ENCODE data around the gene INPP5K. TPM values are rescaled to one million over a fixed set of nuclear protein-coding genes. Genes with fewer than 3 reads are reported as not detected.

Gene INPP5K
- total RNA-seq, 4 donors from 2014 or later, result 101 to 172 (median 134) TPM

DNA sequence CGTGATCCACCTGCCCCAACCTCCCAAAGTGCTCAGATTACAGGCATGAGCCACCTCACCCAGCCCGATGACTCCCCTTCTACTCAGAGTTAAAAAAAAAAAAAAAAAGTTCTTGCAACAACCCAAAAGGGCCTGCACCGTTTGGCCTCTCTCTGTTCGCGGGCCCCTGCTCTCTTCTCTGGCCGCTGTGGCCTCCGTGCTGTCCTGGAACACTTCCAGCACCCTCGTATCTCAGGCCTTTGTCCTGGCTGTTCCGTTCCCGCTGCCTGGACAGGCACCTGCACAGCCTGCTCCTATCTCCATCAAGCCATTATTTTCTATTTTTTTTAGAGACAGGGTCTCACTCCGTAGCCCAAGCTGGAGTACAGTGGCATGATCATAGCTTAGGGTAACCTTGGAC is 34.7 kb downstream of the INPP5K start:
- intact Hi-C loops (cut with DNase I; ENCODE audit: low total_unique reads), result no loop called here
- H3K4me3 ChIP-seq (ENCODE audit: low read depth, poor library complexity, severe bottlenecking), result no peak overlapping the region
- TF ChIP-seq CTCF (IDR thresholded peaks at IDR 0.05), result no peak
- no peak for TF ChIP-seq POLR2A (IDR thresholded peaks at IDR 0.05)
- no peak for DNase-seq (ENCODE audit: low spot score in 2 of 2)
- 78 to 83% methylated on average over 11 of the region's 11 CpGs for WGBS, 2 donors

DNA sequence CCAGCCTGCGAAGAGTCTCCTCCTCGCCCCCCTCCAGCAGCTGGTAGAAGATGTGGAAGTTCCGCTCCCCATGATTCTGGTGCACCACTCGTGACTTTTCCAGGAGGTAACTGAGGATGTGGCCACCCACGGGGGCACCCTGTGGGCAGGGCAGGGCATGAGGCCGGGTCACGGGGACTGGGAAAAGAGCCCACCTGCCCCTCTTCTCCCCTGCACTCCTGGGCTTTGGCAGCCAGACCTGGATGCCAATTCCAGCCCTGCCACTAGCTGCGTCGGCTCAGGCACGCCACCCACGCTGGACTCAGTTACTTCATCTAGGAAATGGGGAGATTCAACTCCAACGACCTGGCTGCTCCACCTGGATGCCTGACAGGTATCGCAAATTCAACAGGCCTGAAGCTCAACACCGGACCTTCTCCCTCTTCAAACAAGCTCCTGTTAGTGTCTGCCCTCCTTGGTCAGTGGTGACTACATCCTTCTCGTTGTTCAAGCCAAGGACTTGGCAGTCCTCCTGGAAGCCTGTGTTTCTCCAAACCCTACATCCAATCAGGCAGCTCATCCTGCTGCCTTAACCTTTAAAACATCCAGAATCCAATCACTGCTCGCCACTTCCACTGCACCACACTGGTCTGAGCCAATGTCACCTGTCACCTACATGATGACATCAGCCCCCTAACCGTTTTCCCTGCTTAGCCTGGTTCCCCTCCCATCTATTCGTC is 35.5 kb downstream of the INPP5K start:
- 74 to 83% methylated on average over 18 of the region's 18 CpGs for whole genome bisulfite sequencing, 2 donors
- intact Hi-C loops (cut with DNase I; ENCODE audit: low total_unique reads), result no loop called here
- no peak for DNase-seq (ENCODE audit: low spot score in 2 of 2)
- no peak overlapping the region for H3K4me3 ChIP-seq (ENCODE audit: low read depth, poor library complexity, severe bottlenecking)
- TF ChIP-seq CTCF (IDR thresholded peaks at IDR 0.05) (no peak), POLR2A (IDR thresholded peaks at IDR 0.05) (no peak)

- TF ChIP-seq CTCF (IDR thresholded peaks at IDR 0.05), result no peak
- TF ChIP-seq POLR2A (IDR thresholded peaks at IDR 0.05), result no peak
- DNase-seq (ENCODE audit: low spot score in 2 of 2), result no peak
- WGBS, 2 donors, result 81 to 87% methylated on average over 24 to 26 of the region's 26 CpGs
- no peak overlapping the region for H3K4me3 ChIP-seq (ENCODE audit: low read depth, poor library complexity, severe bottlenecking)
- intact Hi-C loops (cut with DNase I; ENCODE audit: low total_unique reads), result no loop called here
These were observed 38.0 kb downstream of the INPP5K start for GRCh38 chr17:1478418-1478817.

DNA sequence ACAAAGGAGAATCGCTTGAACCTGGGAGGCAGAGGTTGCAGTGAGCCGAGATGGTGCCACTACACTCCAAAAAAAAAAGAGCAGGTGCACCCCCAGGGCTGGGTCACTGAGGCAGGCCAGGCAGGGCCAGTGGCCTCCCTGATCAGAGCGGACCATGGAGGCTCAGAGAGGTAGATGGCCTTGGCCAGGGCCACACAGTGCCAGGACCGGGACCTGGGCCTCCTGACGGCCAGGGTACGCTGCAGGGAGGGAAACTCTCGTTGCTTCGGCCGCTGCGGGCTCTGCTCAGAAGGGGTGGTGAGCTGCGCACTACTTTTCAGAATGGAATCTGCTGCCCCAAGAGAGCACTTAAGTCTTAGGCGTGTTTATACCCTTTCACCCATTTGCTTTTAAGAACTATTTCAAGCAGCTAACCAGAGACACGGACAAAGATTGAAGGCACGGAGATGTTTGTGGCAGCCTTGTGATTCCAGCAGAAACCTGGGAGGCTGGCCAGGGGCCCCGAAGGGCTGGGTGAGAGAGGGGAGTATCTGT is 41.0 kb downstream of the INPP5K start:
- WGBS, 2 donors, result 87 to 89% methylated on average over 15 of the region's 15 CpGs
- intact Hi-C loops (cut with DNase I; ENCODE audit: low total_unique reads), result no loop called here
- H3K4me3 ChIP-seq (ENCODE audit: low read depth, poor library complexity, severe bottlenecking), result no peak overlapping the region
- TF ChIP-seq CTCF (IDR thresholded peaks at IDR 0.05) (no peak), POLR2A (IDR thresholded peaks at IDR 0.05) (no peak)
- DNase-seq (ENCODE audit: low spot score in 2 of 2), result no peak

DNA sequence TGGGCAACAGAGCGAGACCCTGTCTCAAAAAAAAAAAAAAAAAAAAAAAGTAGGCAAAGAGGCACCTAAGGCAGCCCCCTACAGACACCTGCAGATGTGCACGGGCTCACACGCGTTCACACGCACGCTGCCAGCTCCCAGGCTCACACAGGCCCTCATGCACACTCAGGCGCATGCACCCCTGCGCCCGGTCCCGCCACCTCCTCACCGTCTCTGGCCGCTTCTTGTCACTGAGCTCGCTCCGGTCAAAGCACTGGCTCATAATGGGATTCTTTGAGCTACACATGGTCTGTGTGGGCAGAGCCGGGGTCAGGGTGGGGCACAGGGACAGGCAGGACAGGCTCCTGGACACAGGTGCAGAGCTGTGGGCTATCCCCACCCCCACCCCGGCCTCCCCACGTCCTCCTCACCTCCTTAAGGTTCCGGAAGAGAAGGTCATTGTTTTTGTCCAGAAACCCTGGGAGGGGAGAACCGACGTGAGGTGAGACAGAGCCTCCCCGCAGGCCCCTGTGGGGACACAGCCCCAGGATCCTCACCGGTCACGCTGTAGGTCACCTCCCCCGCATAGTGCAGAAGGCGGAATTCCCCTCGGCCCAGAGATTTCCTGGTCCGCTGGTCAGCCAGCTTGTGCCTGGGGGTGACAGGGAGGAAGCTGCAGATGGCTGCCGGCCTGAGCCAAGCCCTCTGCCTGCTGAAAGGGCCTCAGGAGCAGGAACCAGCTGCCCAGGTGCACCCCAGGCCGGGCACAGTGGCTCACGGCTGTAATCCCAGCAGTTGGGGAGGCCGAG is 41.8 kb downstream of the INPP5K start:
- H3K4me3 ChIP-seq (ENCODE audit: low read depth, poor library complexity, severe bottlenecking), result no peak overlapping the region
- TF ChIP-seq CTCF (IDR thresholded peaks at IDR 0.05) (no peak), POLR2A (IDR thresholded peaks at IDR 0.05) (no peak)
- 88 to 90% methylated on average over 28 to 31 of the region's 31 CpGs for WGBS, 2 donors
- no peak for DNase-seq (ENCODE audit: low spot score in 2 of 2)
- intact Hi-C loops (cut with DNase I; ENCODE audit: low total_unique reads), result no loop called here
